Gastroesophageal sphincter (tissue), 3 donors: ENCODE data around the gene EIF2AK3.

Source experiments
- POLR2A ChIP-seq, 2 donors: fragments of 450-650 bp; IDR thresholded peaks; one replicate each; pipeline ENCODE4 v1.6.1; 2017; ENCODE audit warnings: antibody characterized with exemption in 2 of 2, mild to moderate bottlenecking in 2 of 2, moderate library complexity in 1 of 2
- TF ChIP-seq, protein P1 (sequence below), 4 experiments: fragments of 200-600 bp in 2 of 4; fragments of 450-650 bp in 2 of 4; sonication (generic) in 1 of 4; IDR thresholded peaks; one replicate each; pipeline ENCODE4 v1.5.1; 2017 to 2019; ENCODE audit warnings: antibody characterized with exemption in 4 of 4, mild to moderate bottlenecking in 2 of 4, moderate library complexity in 2 of 4

DNA sequence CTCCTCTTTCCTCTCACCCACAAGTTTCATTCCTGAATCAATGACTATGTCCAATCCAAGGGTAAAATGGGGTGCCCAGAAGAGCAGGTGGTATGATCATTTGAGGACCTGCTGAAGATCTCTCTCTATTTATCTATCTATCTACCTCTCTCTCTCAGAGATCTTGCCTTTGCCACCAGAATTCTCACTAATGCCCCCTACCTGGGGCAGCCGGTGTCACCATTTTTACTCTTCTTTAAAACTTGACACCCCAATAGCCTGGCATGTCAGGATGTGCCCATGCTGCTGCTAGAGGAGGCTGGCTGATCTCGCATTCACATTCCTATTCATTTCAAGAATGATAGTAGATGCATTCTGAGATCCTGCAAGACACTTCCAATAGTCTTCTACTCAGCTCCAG, 40.0 kb upstream of the EIF2AK3 start:
- TF ChIP-seq, protein P1, sequence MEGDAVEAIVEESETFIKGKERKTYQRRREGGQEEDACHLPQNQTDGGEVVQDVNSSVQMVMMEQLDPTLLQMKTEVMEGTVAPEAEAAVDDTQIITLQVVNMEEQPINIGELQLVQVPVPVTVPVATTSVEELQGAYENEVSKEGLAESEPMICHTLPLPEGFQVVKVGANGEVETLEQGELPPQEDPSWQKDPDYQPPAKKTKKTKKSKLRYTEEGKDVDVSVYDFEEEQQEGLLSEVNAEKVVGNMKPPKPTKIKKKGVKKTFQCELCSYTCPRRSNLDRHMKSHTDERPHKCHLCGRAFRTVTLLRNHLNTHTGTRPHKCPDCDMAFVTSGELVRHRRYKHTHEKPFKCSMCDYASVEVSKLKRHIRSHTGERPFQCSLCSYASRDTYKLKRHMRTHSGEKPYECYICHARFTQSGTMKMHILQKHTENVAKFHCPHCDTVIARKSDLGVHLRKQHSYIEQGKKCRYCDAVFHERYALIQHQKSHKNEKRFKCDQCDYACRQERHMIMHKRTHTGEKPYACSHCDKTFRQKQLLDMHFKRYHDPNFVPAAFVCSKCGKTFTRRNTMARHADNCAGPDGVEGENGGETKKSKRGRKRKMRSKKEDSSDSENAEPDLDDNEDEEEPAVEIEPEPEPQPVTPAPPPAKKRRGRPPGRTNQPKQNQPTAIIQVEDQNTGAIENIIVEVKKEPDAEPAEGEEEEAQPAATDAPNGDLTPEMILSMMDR (IDR thresholded peaks at IDR 0.05), result no peak
- no peak for TF ChIP-seq POLR2A (IDR thresholded peaks at IDR 0.05)
